Endothelial cell of umbilical vein (primary cell): ENCODE data around the gene ZBTB40. TPM values are rescaled to one million over a fixed set of nuclear protein-coding genes. Genes with fewer than 3 reads are reported as not detected.

Source experiments
- BruUV-seq: library from RNA; stranded (reverse); fragments of 400-500 nt; replicated peaks from 2 replicates; lab custom pipeline; 2021; lab: Mats Ljungman, UMichigan
- CTCF ChIA-PET: fragments of 300-600, 350-600 bp; sonication (Branson Sonifier 250); formaldehyde crosslinking; loops from one replicate; lab custom pipeline; 2021; ENCODE audit warnings: antibody characterized with exemption, inconsistent platforms; lab: Charles Lee
- POLR2A ChIA-PET: fragments of 300-600, 350-600 bp; sonication (Branson Sonifier 250); formaldehyde crosslinking; loops from one replicate; lab custom pipeline; 2021; ENCODE audit warnings: antibody characterized with exemption, inconsistent platforms; lab: Charles Lee
- DNase-seq: peaks from one replicate; pipeline ENCODE4 v3.0.0-alpha.2; 2011; ENCODE audit warnings: low read depth, low spot score
- FAIRE-seq: peaks from 2 replicates; lab custom pipeline; 2011; peaks lifted over from hg19 to GRCh38; lab: Jason Lieb, UNC
- H2AFZ ChIP-seq: 2 replicates; pipeline ENCODE4 v1.6.0; 2012; ENCODE audit warnings: low read depth, low read length, control low read depth, inconsistent platforms
- H3K27ac ChIP-seq: 2 replicates; pipeline ENCODE4 v1.5.1; 2011; ENCODE audit warnings: low read depth, mild to moderate bottlenecking, control low read depth, low read length, moderate library complexity; ENCODE audit not compliant: insufficient read depth
- H3K27me3 ChIP-seq, 2 experiments: 2 replicates each; pipeline versions ENCODE4 v1.6.0 to v1.6.1; 2011; ENCODE audit warnings: low read length in 2 of 2, mixed read lengths in 1 of 2; ENCODE audit not compliant: control insufficient read depth in 2 of 2, insufficient read depth in 2 of 2
- H3K36me3 ChIP-seq, 2 experiments: 2 replicates in 1 of 2; 3 replicates in 1 of 2; pipeline ENCODE4 v1.5.1; 2011; ENCODE audit warnings: low read length in 2 of 2, mild to moderate bottlenecking in 1 of 2, moderate library complexity in 1 of 2; ENCODE audit not compliant: control insufficient read depth in 2 of 2, insufficient read depth in 2 of 2; ENCODE audit errors: extremely low read depth in 1 of 2
- H3K4me1 ChIP-seq: 3 replicates; pipeline ENCODE4 v1.5.1; 2011; ENCODE audit warnings: mild to moderate bottlenecking, low read length; ENCODE audit not compliant: control insufficient read depth, insufficient read depth; ENCODE audit errors: extremely low read depth
- H3K4me2 ChIP-seq: 2 replicates; pipeline ENCODE4 v1.6.1; 2011; ENCODE audit warnings: low read length, control low read depth, mixed read lengths; ENCODE audit not compliant: insufficient read depth
- H3K4me3 ChIP-seq, 3 experiments: fragments of 200-600 bp in 1 of 3; sonication (generic), shearing (Covaris generic) in 1 of 3; replicated peaks in 1 of 3; 2 replicates each; pipeline ENCODE4 v1.5.1; 2011 to 2016; ENCODE audit warnings: control low read depth in 3 of 3, low read length in 3 of 3, mild to moderate bottlenecking in 2 of 3, inconsistent platforms in 1 of 3, low read depth in 1 of 3, moderate library complexity in 1 of 3; ENCODE audit not compliant: insufficient read depth in 1 of 3
- H3K79me2 ChIP-seq: 2 replicates; pipeline ENCODE4 v1.6.0; 2012; ENCODE audit warnings: low read length, inconsistent platforms; ENCODE audit not compliant: control insufficient read depth, insufficient read depth
- H3K9ac ChIP-seq: replicated peaks from 2 replicates; pipeline ENCODE3; 2011; ENCODE audit warnings: low read length, control low read depth; ENCODE audit not compliant: insufficient read depth; ENCODE audit errors: extremely low read depth
- H3K9me1 ChIP-seq: replicated peaks from 3 replicates; pipeline ENCODE4 v1.6.0; 2011; ENCODE audit warnings: mild to moderate bottlenecking, low read length; ENCODE audit not compliant: control insufficient read depth, insufficient read depth; ENCODE audit errors: extremely low read depth
- H3K9me3 ChIP-seq: replicated peaks from 2 replicates; pipeline ENCODE4 v1.5.1; 2012; ENCODE audit warnings: low read length, inconsistent platforms; ENCODE audit not compliant: control insufficient read depth, insufficient read depth
- H4K20me1 ChIP-seq: replicated peaks from 2 replicates; pipeline ENCODE3; 2011; ENCODE audit warnings: mild to moderate bottlenecking, low read length; ENCODE audit not compliant: control insufficient read depth, insufficient read depth; ENCODE audit errors: extremely low read depth
- CTCF ChIP-seq, 2 donors: IDR thresholded peaks; 1 replicate in 1 of 2; 2 replicates in 1 of 2; pipeline ENCODE4 v1.5.1; 2011; ENCODE audit warnings: low read length in 2 of 2, mild to moderate bottlenecking in 2 of 2, moderate library complexity in 2 of 2, control low read depth in 1 of 2, inconsistent platforms in 1 of 2, low read depth in 1 of 2; ENCODE audit not compliant: insufficient read depth in 1 of 2; ENCODE audit errors: extremely low read depth in 1 of 2
- EZH2 ChIP-seq: IDR thresholded peaks from 2 replicates; pipeline ENCODE4 v1.6.1; 2012; ENCODE audit warnings: borderline replicate concordance, low read depth, mild to moderate bottlenecking, moderate library complexity, low read length, inconsistent platforms; ENCODE audit not compliant: severe bottlenecking
- FOS ChIP-seq: IDR thresholded peaks from 2 replicates; pipeline ENCODE4 v1.6.1; 2011; ENCODE audit warnings: mild to moderate bottlenecking, low read length, moderate library complexity, borderline replicate concordance; ENCODE audit not compliant: insufficient read depth
- GATA2 ChIP-seq: IDR thresholded peaks from 2 replicates; pipeline ENCODE4 v1.7.0; 2011; ENCODE audit warnings: low read depth, mild to moderate bottlenecking, moderate library complexity, mixed read lengths, low read length; ENCODE audit not compliant: insufficient read length, insufficient read depth
- JUN ChIP-seq: IDR thresholded peaks from 2 replicates; pipeline ENCODE4 v1.6.1; 2011; ENCODE audit warnings: borderline replicate concordance, low read depth; ENCODE audit not compliant: insufficient read length, insufficient read depth
- MAX ChIP-seq: IDR thresholded peaks from 2 replicates; pipeline ENCODE4 v1.6.1; 2011; ENCODE audit not compliant: insufficient read depth, insufficient read length
- MYC ChIP-seq: IDR thresholded peaks from one replicate; pipeline ENCODE4 v1.6.1; 2011; ENCODE audit warnings: mild to moderate bottlenecking, low read depth, low read length
- POLR2A ChIP-seq: IDR thresholded peaks from 2 replicates; pipeline ENCODE4 v1.6.1; 2012; ENCODE audit warnings: low read depth, mild to moderate bottlenecking, control low read depth, low read length
- POLR2AphosphoS5 ChIP-seq: IDR thresholded peaks from 2 replicates; pipeline ENCODE4 v1.6.1; 2012; ENCODE audit warnings: low read depth, mild to moderate bottlenecking, control low read depth, low read length, moderate library complexity; ENCODE audit not compliant: insufficient read depth
- dilution Hi-C: fragments of 300-500 bp; cut with MboI; formaldehyde crosslinking; loops from one replicate; pipeline ENCODE4 v1.15.0; 2019; ENCODE audit warnings: low sequenced_read_pairs; ENCODE audit not compliant: extremely low pct_ligation_motif_present
- intact Hi-C: fragments of 100-400 bp; cut with micrococcal nuclease; formaldehyde crosslinking; loops from one replicate; pipeline ENCODE4 v1.10.0; 2022
- polyA plus RNA-seq, 4 experiments: library from polyadenylated mRNA; depleted of rRNA in 3 of 4; stranded (reverse) in 3 of 4; unstranded in 1 of 4; fragments of >200 nt; gene quantifications; 2 replicates each; pipeline versions ENCODE4 v1.2.1 to v1.2.3, GENCODE V29; 2011 to 2012; ENCODE audit warnings: missing spikeins in 1 of 4
- total RNA-seq: library from RNA; stranded (reverse); gene quantifications from 2 replicates; pipeline ENCODE4 v1.2.3, GENCODE V29; 2021

The ZBTB40 gene
- total and polyA plus RNA-seq, 2 donors (not counting 3 experiments of a cell fraction or from before 2014, with no cell fraction given): 12.3 to 21.3 TPM

DNA sequence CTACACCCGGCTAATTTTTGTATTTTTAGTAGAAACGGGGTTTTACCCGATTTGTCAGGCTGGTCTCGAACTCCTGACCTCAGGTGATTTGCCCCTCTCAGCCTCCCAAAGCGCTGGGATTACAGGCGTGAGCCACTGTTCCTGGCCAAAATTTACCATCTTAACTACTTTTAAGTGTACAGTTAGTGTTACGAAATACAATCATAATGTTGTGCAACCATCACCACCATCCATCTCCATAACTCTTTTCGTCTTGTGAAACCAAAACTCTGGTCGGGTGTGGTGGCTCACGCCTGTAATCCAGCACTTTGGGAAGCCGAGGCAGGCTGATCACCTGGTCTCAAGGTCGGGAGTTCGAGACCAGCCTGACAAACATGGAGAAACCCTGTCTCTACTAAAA is 14.1 kb upstream of the ZBTB40 start:
- BruUV-seq: no TSS peak
- Histone ChIP-seq H3K27me3 (peaks cover 0 to 6% of the 10 kb centered on the region in 2 experiments), H3K79me2 (no peaks in the 10 kb centered on the region), H2AFZ (no peak overlapping the region), H3K4me2 (no peak overlapping the region), H3K9ac (no peak overlapping the region), H3K36me3 (no peaks in the 10 kb centered on the region), H4K20me1 (no peaks in the 10 kb centered on the region), H3K9me1 (no peaks in the 10 kb centered on the region), H3K9me3 (peaks cover 4% of the 10 kb centered on the region), H3K4me3 (no peak overlapping the region), H3K27ac (no peak overlapping the region), H3K4me1 (no peaks in the 10 kb centered on the region)
- DNase-seq: no peak
- dilution Hi-C loops (no loop called here), intact Hi-C loops (no loop called here)
- no peak for FAIRE-seq
- TF ChIP-seq FOS (no peak), JUN (no peak), POLR2A (no peak), GATA2 (no peak), POLR2AphosphoS5 (no peak), MYC (no peak), CTCF (IDR thresholded peaks at IDR 0.05; ENCODE audit: extremely low read depth in 1 of 2, insufficient read depth in 1 of 2, low read depth in 1 of 2, low read length in 2 of 2) (no peak), MAX (no peak), EZH2 (no peak)
- CTCF ChIA-PET: no interaction called here
- POLR2A ChIA-PET: no interaction called here
